DND-41 (cell line): ENCODE measurements around the gene SYCP2.

Source experiments
- EZH2 ChIP-seq: IDR thresholded peaks from 3 replicates; pipeline ENCODE4 v1.6.1; 2012; ENCODE audit warnings: borderline replicate concordance, low read depth, mild to moderate bottlenecking, moderate library complexity, low read length, inconsistent platforms; ENCODE audit not compliant: severe bottlenecking
- TF ChIP-seq, protein P1 (sequence below): IDR thresholded peaks from 2 replicates; pipeline ENCODE4 v1.5.1; 2012; ENCODE audit warnings: borderline replicate concordance, low read length, moderate library complexity, mild to moderate bottlenecking; ENCODE audit not compliant: poor library complexity, severe bottlenecking; ENCODE audit errors: extremely low read depth

- TF ChIP-seq, protein P1, sequence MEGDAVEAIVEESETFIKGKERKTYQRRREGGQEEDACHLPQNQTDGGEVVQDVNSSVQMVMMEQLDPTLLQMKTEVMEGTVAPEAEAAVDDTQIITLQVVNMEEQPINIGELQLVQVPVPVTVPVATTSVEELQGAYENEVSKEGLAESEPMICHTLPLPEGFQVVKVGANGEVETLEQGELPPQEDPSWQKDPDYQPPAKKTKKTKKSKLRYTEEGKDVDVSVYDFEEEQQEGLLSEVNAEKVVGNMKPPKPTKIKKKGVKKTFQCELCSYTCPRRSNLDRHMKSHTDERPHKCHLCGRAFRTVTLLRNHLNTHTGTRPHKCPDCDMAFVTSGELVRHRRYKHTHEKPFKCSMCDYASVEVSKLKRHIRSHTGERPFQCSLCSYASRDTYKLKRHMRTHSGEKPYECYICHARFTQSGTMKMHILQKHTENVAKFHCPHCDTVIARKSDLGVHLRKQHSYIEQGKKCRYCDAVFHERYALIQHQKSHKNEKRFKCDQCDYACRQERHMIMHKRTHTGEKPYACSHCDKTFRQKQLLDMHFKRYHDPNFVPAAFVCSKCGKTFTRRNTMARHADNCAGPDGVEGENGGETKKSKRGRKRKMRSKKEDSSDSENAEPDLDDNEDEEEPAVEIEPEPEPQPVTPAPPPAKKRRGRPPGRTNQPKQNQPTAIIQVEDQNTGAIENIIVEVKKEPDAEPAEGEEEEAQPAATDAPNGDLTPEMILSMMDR: no peak
- TF ChIP-seq EZH2: no peak
Measured at GRCh38 chr20:59931511-59932312, 1.7 kb downstream of the SYCP2 start.
